Liver (tissue), 9 donors: ENCODE data around the gene CNTN1. TPM values are rescaled to one million over a fixed set of nuclear protein-coding genes. Genes with fewer than 3 reads are reported as not detected.

Experiments
- DNase-seq: peaks from one replicate; pipeline ENCODE4 v3.0.0-alpha.2; 2017; ENCODE audit warnings: low spot score
- H3K27ac ChIP-seq, 2 donors: one replicate each; pipeline ENCODE4 v1.7.0; 2013; ENCODE audit warnings: inconsistent platforms in 2 of 2, low read length in 2 of 2, control low read depth in 1 of 2, low read depth in 1 of 2, mild to moderate bottlenecking in 1 of 2
- H3K27me3 ChIP-seq, 4 donors: one replicate each; pipeline versions ENCODE4 v1.6.1 to v1.7.0; 2013; ENCODE audit warnings: low read length in 3 of 4, inconsistent platforms in 1 of 4, mild to moderate bottlenecking in 1 of 4, moderate library complexity in 1 of 4; ENCODE audit not compliant: control insufficient read depth in 4 of 4, insufficient read depth in 4 of 4
- H3K36me3 ChIP-seq, 4 donors: one replicate each; pipeline versions ENCODE4 v1.6.1 to v1.7.0; 2013; ENCODE audit warnings: low read length in 3 of 4, mild to moderate bottlenecking in 3 of 4, low read depth in 1 of 4, moderate library complexity in 1 of 4; ENCODE audit not compliant: control insufficient read depth in 4 of 4, insufficient read depth in 3 of 4
- H3K4me1 ChIP-seq, 4 donors: one replicate each; pipeline versions ENCODE4 v1.6.1 to v1.7.0; 2013; ENCODE audit warnings: low read length in 3 of 4, mild to moderate bottlenecking in 3 of 4, moderate library complexity in 1 of 4; ENCODE audit not compliant: control insufficient read depth in 4 of 4, insufficient read depth in 4 of 4
- H3K4me3 ChIP-seq, 3 donors: one replicate each; pipeline versions ENCODE4 v1.6.1 to v1.7.0; 2013; ENCODE audit warnings: low read length in 3 of 3, control low read depth in 1 of 3, low read depth in 1 of 3, mild to moderate bottlenecking in 1 of 3
- H3K9ac ChIP-seq, 2 donors: one replicate each; pipeline ENCODE4 v1.7.0; 2013; ENCODE audit warnings: low read length in 2 of 2, mild to moderate bottlenecking in 2 of 2, moderate library complexity in 2 of 2, control low read depth in 1 of 2, low read depth in 1 of 2
- H3K9me3 ChIP-seq, 4 donors: one replicate each; pipeline versions ENCODE4 v1.6.1 to v1.7.0; 2013; ENCODE audit warnings: low read length in 3 of 4; ENCODE audit not compliant: control insufficient read depth in 4 of 4
- EGR1 ChIP-seq, 2 donors: IDR thresholded peaks; 2 replicates each; pipeline ENCODE4 v1.6.1; 2016 to 2018; ENCODE audit warnings: antibody characterized with exemption in 2 of 2, low read depth in 2 of 2
- FOXA1 ChIP-seq: IDR thresholded peaks from 2 replicates; pipeline ENCODE4 v1.6.1; 2016; ENCODE audit warnings: antibody characterized with exemption
- FOXA2 ChIP-seq: IDR thresholded peaks from 2 replicates; pipeline ENCODE4 v1.6.1; 2016; ENCODE audit warnings: antibody characterized with exemption
- GABPA ChIP-seq, 2 donors: IDR thresholded peaks in 1 of 2; conservative IDR thresholded peaks in 1 of 2; 2 replicates each; pipeline ENCODE4 v1.6.1; 2016; ENCODE audit warnings: antibody characterized with exemption in 2 of 2, mild to moderate bottlenecking in 1 of 2, moderate library complexity in 1 of 2
- HNF4A ChIP-seq, 2 donors: conservative IDR thresholded peaks; 2 replicates each; pipeline ENCODE4 v1.6.1; 2016; ENCODE audit warnings: antibody characterized with exemption in 2 of 2, mild to moderate bottlenecking in 2 of 2
- JUND ChIP-seq, 2 donors: IDR thresholded peaks; 2 replicates each; pipeline ENCODE4 v1.6.1; 2016; ENCODE audit warnings: antibody characterized with exemption in 2 of 2
- NR2F2 ChIP-seq: IDR thresholded peaks from 2 replicates; pipeline ENCODE4 v1.6.1; 2016; ENCODE audit warnings: antibody characterized with exemption
- RAD21 ChIP-seq, 2 donors: IDR thresholded peaks; 2 replicates each; pipeline ENCODE4 v1.6.1; 2016; ENCODE audit warnings: antibody characterized with exemption in 2 of 2, mild to moderate bottlenecking in 2 of 2
- SP1 ChIP-seq: IDR thresholded peaks from 2 replicates; pipeline ENCODE4 v1.6.1; 2018; ENCODE audit warnings: antibody characterized with exemption, mild to moderate bottlenecking
- TAF1 ChIP-seq: conservative IDR thresholded peaks from 2 replicates; pipeline ENCODE4 v1.6.1; 2016; ENCODE audit warnings: antibody characterized with exemption, mild to moderate bottlenecking
- YY1 ChIP-seq: IDR thresholded peaks from 2 replicates; pipeline ENCODE4 v1.6.1; 2016; ENCODE audit warnings: antibody characterized with exemption, mild to moderate bottlenecking
- WGBS: extraction: QIAGEN DNeasy Blood & Tissue Kit; methylation state at CpG from one replicate; pipeline ENCODE4 v1.1.7; 2013; 5-methylcytosine and 5-hydroxymethylcytosine counted together
- polyA plus RNA-seq, 2 donors: library from polyadenylated mRNA; stranded (reverse) in 1 of 2; unstranded in 1 of 2; fragments of 200-250 nt in 1 of 2; fragments of >200 nt in 1 of 2; fragmentation: Nextera tagmentation in 1 of 2; extraction: Ambion mirVana in 1 of 2; gene quantifications; one replicate each; pipeline versions ENCODE4 v1.2.1 to v1.2.3, GENCODE V29; 2013 to 2015
- total RNA-seq, 2 donors: library from RNA; depleted of rRNA; stranded (reverse); fragments of >200 nt; gene quantifications; one replicate each; pipeline ENCODE4 v1.2.3, GENCODE V29; 2014
- TF ChIP-seq, protein P1 (sequence below): fragments of 150-350 bp; IDR thresholded peaks from 2 replicates; pipeline ENCODE4 v1.5.1; 2017; ENCODE audit warnings: improper control_type of control experiment, low read depth, low read length; ENCODE audit not compliant: missing input control
- TF ChIP-seq, protein P2 (sequence below): IDR thresholded peaks from 2 replicates; pipeline ENCODE4 v1.6.1; 2016; ENCODE audit warnings: antibody characterized with exemption
- TF ChIP-seq, protein P3 (sequence below): IDR thresholded peaks from 2 replicates; pipeline ENCODE4 v1.6.1; 2016; ENCODE audit warnings: antibody characterized with exemption
- TF ChIP-seq, protein P4 (sequence below): IDR thresholded peaks from 2 replicates; pipeline ENCODE4 v1.6.1; 2016; ENCODE audit warnings: antibody characterized with exemption
- donor health status: healthy.
- donor health status: healthy.
- donor health status: healthy.
- donor health status: healthy.
- donor health status: healthy.

The CNTN1 gene
- total and polyA plus RNA-seq, 4 donors, result 0.03 to 1.2 (median 0.43) TPM

DNA sequence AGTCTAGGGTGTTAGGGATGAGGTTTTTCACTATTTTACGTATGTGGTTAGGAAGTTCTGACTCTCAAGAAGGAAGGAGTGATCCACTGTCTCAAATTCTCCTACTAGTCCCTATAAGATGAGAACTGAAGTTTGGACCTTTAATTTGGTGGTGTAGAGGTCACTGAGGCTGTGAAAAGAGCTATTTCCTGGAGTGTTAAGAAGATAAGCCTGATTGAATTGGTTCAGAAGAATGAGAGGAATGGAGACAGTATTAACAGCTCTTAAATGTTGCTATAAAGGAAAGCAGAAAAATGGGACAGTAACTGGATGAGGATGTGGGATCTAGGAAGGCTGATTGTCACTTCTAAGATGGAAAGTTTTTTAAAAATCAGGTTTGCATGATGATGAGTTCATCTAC is 57.6 kb downstream of the CNTN1 start:
- Histone ChIP-seq H3K36me3 (no peaks in the 10 kb centered on the region), H3K27ac (no peak overlapping the region), H3K4me3 (no peak overlapping the region), H3K9ac (no peak overlapping the region), H3K27me3 (no peaks in the 10 kb centered on the region), H3K4me1 (no peaks in the 10 kb centered on the region), H3K9me3 (no peaks in the 10 kb centered on the region)
- DNase-seq, result no peak
- WGBS, result 46% methylated on average over 1 of the region's 1 CpG
- TF ChIP-seq, protein P1, sequence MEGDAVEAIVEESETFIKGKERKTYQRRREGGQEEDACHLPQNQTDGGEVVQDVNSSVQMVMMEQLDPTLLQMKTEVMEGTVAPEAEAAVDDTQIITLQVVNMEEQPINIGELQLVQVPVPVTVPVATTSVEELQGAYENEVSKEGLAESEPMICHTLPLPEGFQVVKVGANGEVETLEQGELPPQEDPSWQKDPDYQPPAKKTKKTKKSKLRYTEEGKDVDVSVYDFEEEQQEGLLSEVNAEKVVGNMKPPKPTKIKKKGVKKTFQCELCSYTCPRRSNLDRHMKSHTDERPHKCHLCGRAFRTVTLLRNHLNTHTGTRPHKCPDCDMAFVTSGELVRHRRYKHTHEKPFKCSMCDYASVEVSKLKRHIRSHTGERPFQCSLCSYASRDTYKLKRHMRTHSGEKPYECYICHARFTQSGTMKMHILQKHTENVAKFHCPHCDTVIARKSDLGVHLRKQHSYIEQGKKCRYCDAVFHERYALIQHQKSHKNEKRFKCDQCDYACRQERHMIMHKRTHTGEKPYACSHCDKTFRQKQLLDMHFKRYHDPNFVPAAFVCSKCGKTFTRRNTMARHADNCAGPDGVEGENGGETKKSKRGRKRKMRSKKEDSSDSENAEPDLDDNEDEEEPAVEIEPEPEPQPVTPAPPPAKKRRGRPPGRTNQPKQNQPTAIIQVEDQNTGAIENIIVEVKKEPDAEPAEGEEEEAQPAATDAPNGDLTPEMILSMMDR, result no peak
- TF ChIP-seq RAD21 (IDR thresholded peaks at IDR 0.05) (no peak), GABPA (IDR thresholded peaks at IDR 0.05 in 1 of 2, conservative IDR thresholded peaks at IDR 0.05 in 1 of 2) (no peak), FOXA1 (no peak), HNF4A (conservative IDR thresholded peaks at IDR 0.05) (no peak), YY1 (no peak), SP1 (no peak), EGR1 (IDR thresholded peaks at IDR 0.05; ENCODE audit: low read depth in 2 of 2) (no peak), NR2F2 (no peak), TAF1 (no peak)
- TF ChIP-seq, protein P2, sequence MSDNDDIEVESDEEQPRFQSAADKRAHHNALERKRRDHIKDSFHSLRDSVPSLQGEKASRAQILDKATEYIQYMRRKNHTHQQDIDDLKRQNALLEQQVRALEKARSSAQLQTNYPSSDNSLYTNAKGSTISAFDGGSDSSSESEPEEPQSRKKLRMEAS, result no peak
- TF ChIP-seq, protein P3, sequence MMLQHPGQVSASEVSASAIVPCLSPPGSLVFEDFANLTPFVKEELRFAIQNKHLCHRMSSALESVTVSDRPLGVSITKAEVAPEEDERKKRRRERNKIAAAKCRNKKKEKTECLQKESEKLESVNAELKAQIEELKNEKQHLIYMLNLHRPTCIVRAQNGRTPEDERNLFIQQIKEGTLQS, result no peak
- TF ChIP-seq, protein P4, sequence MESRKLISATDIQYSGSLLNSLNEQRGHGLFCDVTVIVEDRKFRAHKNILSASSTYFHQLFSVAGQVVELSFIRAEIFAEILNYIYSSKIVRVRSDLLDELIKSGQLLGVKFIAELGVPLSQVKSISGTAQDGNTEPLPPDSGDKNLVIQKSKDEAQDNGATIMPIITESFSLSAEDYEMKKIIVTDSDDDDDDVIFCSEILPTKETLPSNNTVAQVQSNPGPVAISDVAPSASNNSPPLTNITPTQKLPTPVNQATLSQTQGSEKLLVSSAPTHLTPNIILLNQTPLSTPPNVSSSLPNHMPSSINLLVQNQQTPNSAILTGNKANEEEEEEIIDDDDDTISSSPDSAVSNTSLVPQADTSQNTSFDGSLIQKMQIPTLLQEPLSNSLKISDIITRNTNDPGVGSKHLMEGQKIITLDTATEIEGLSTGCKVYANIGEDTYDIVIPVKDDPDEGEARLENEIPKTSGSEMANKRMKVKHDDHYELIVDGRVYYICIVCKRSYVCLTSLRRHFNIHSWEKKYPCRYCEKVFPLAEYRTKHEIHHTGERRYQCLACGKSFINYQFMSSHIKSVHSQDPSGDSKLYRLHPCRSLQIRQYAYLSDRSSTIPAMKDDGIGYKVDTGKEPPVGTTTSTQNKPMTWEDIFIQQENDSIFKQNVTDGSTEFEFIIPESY, result no peak

DNA sequence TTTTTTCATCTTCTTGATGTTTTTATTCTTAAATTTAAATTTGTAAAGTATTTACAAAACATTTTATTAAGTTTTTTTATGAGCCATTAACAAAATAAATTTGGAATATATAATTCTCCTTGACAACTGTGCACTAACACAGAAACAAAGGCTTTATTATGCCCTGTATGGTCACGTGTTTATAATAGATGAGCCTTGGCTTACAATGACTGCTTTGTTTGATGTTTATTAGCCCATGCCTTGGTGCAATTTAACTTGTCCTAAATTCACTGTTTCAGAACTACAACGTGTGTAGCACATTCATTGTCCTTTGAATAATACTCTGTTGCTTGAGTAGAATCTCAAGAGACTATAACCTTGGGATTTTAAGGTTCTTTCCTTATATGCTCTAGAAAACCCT is 59.8 kb downstream of the CNTN1 start:
- 47% methylated on average over 2 of the region's 2 CpGs for WGBS
- H3K9me3 ChIP-seq, result no peaks in the 10 kb centered on the region
- no peak overlapping the region for H3K27ac ChIP-seq
- no peaks in the 10 kb centered on the region for H3K36me3 ChIP-seq
- no peak for DNase-seq
- TF ChIP-seq, protein P2, result no peak
- TF ChIP-seq SP1 (no peak), JUND (IDR thresholded peaks at IDR 0.05) (no peak), FOXA2 (no peak)
- TF ChIP-seq, protein P1, result no peak
- no peaks in the 10 kb centered on the region for H3K27me3 ChIP-seq
- H3K4me3 ChIP-seq, result no peak overlapping the region
- no peak overlapping the region for H3K9ac ChIP-seq
- H3K4me1 ChIP-seq, result no peaks in the 10 kb centered on the region
